NCI-H446 treated with DMSO at 0.1 percent for 48 hours (cell line): ENCODE results near the gene DNM1.

Experiments used
- DNase-seq: peaks from one replicate; lab custom pipeline; 2025; lab: John Stamatoyannopoulos, UW

The DNM1 gene

GRCh38 chr9:128252317-128253139, 49.3 kb downstream of the DNM1 start:
- DNase-seq = no peak

- DNase-seq = no peak
Measured at GRCh38 chr9:128253140-128253990, 50.2 kb downstream of the DNM1 start.

GRCh38 chr9:128253991-128254346, 50.8 kb downstream of the DNM1 start:
- no peak for DNase-seq

- no peak for DNase-seq
Measured at GRCh38 chr9:128254362-128254761, 51.2 kb downstream of the DNM1 start.

- DNase-seq = no peak
Measured at GRCh38 chr9:128254855-128255759, 51.9 kb downstream of the DNM1 start.

GRCh38 chr9:128257086-128257825, 54.1 kb downstream of the DNM1 start:
- no peak for DNase-seq

GRCh38 chr9:128257907-128258306, 54.7 kb downstream of the DNM1 start:
- no peak for DNase-seq

- DNase-seq = no peak
Measured at GRCh38 chr9:128258326-128258725, 55.1 kb downstream of the DNM1 start.

- DNase-seq = no peak
Measured at GRCh38 chr9:128259156-128259555, 56.0 kb downstream of the DNM1 start.

- DNase-seq = no peak
Measured at GRCh38 chr9:128260340-128260739, 57.2 kb downstream of the DNM1 start.

GRCh38 chr9:128262687-128263086, 59.5 kb downstream of the DNM1 start:
- DNase-seq = no peak

- DNase-seq = no peak
Measured at GRCh38 chr9:128265348-128265847, 62.2 kb downstream of the DNM1 start.

GRCh38 chr9:128266868-128267590, 63.9 kb downstream of the DNM1 start:
- no peak for DNase-seq

- DNase-seq = no peak
Measured at GRCh38 chr9:128271112-128271511, 67.9 kb downstream of the DNM1 start.

GRCh38 chr9:128271512-128271911, 68.3 kb downstream of the DNM1 start:
- no peak for DNase-seq

GRCh38 chr9:128274245-128274644, 71.1 kb downstream of the DNM1 start:
- DNase-seq = no peak

- DNase-seq = no peak
Measured at GRCh38 chr9:128275198-128276007, 72.2 kb downstream of the DNM1 start, which contains the start of gene GOLGA2. TSS of gene GOLGA2 (minus strand) at chr9:128276007. CDS start at chr9:128275976, 31 bp downstream.

- DNase-seq = peak; percentile 92
Measured at GRCh38 chr9:128276008-128276573, 72.9 kb downstream of the DNM1 start, which contains the start of gene SWI5. TSS of gene SWI5 (plus strand) at chr9:128276276.
